GM10248 (cell line): ENCODE measurements around the gene ZDHHC14.
"Not testable (repeated sequence)": the region's sequence is repeated elsewhere in the genome, so short reads cannot be mapped to it uniquely, and the experiment has no call there.

ENCODE experiments used
- CTCF ChIA-PET: fragments of 300-600 bp; sonication (Branson Sonifier 250); formaldehyde crosslinking; extraction: SDS; loops from one replicate; lab custom pipeline; 2021; ENCODE audit warnings: antibody characterized with exemption; lab: Yijun Ruan, JAX
- POLR2A ChIA-PET: fragments of 350-650 bp; sonication (Branson Sonifier 250); formaldehyde crosslinking; extraction: SDS; loops from one replicate; lab custom pipeline; 2020; ENCODE audit warnings: antibody characterized with exemption; lab: Yijun Ruan, JAX
- DNase-seq: peaks from one replicate; pipeline ENCODE4 v3.0.0; 2012; ENCODE audit errors: extremely low spot score
- TF ChIP-seq, protein P1 (sequence below): IDR thresholded peaks from 2 replicates; pipeline ENCODE4 v1.5.1; 2012; ENCODE audit warnings: mild to moderate bottlenecking, low read depth; ENCODE audit errors: extremely low read depth, missing control alignments, control extremely low read depth

The ZDHHC14 gene

DNA sequence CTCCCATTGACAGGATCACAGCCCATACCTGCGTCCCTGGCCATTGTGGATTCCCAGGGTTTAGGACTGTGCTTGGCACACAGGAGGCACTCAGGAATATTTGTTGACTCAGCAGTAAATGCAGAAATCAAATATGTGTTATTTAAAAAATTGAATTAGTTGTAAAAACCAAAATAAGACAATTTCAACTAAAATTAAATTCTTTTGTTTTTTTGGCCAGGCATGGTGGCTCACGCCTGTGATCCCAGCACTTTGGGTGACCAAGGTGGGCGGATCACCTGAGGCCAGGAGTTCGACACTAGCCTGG, 85.3 kb downstream of the ZDHHC14 start:
- no peak for DNase-seq
- CTCF ChIA-PET, result no interaction called here
- TF ChIP-seq, protein P1, sequence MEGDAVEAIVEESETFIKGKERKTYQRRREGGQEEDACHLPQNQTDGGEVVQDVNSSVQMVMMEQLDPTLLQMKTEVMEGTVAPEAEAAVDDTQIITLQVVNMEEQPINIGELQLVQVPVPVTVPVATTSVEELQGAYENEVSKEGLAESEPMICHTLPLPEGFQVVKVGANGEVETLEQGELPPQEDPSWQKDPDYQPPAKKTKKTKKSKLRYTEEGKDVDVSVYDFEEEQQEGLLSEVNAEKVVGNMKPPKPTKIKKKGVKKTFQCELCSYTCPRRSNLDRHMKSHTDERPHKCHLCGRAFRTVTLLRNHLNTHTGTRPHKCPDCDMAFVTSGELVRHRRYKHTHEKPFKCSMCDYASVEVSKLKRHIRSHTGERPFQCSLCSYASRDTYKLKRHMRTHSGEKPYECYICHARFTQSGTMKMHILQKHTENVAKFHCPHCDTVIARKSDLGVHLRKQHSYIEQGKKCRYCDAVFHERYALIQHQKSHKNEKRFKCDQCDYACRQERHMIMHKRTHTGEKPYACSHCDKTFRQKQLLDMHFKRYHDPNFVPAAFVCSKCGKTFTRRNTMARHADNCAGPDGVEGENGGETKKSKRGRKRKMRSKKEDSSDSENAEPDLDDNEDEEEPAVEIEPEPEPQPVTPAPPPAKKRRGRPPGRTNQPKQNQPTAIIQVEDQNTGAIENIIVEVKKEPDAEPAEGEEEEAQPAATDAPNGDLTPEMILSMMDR, result no peak
- POLR2A ChIA-PET, result no interaction called here

GRCh38 chr6:157467339-157467738, 86.3 kb downstream of the ZDHHC14 start:
- CTCF ChIA-PET, result interaction anchor here (1.5 kb wide), 1 partner anchor 152 kb away, joined by 3 read pairs; no protein-coding TSS in a partner anchor
- POLR2A ChIA-PET, DNase-seq: not testable (repeated sequence)

GRCh38 chr6:157468054-157468453, 87.1 kb downstream of the ZDHHC14 start:
- ChIA-PET CTCF (interaction anchor here (1.5 kb wide), 1 partner anchor 153 kb away, joined by 3 read pairs; no protein-coding TSS in a partner anchor), POLR2A (no interaction called here)
- DNase-seq, result no peak
- TF ChIP-seq, protein P1, result no peak

DNA sequence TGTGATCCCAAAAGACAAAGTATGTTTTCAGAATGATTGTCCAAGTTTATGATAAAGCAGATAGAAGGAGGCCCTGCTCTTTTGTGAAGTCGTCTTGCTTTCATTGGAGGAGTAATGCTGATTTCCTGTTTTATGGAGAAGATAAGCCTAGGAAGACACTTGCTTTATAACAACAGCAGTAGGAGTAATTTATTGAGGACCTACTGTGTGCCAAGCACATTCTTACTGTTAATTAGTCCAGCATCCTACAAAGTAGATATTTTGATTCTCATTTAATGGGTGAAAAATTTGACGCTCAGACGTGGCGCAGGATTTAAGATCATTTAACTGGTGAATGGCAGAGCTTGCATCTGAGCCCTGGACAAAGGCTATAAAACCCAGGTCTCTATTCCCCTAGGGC, 87.6 kb downstream of the ZDHHC14 start:
- TF ChIP-seq, protein P1, result no peak
- POLR2A ChIA-PET, result no interaction called here

DNA sequence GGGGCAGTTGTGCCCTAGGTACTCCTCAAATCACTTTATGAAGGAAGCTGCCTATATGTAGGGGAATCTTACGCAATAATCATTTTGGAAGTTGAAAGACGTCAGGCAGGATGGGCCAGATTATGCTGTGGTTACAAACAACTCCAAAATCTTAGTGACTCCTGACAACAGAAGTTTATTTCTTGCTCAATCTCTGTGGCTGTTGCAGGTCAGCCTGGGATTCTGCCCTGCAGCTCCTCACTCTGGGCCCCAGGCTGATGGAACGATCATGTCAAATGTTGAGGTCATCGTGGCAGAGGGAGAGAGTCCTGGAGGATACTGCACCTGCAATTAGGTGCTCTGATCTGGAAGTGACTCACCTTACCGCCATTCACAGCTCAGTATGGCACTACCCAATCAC, 88.4 kb downstream of the ZDHHC14 start:
- DNase-seq, result no peak
- POLR2A ChIA-PET, result no interaction called here
- CTCF ChIA-PET, result interaction anchor here (0.8 to 1.6 kb wide), 2 partner anchors 7 to 18 kb away, joined by 3 to 5 read pairs; no protein-coding TSS in a partner anchor

More for the DNA sequence above, 87.6 kb downstream of the ZDHHC14 start:
- DNase-seq, result no peak
- CTCF ChIA-PET, result interaction anchor here (1.5 kb wide), 1 partner anchor 154 kb away, joined by 3 read pairs; no protein-coding TSS in a partner anchor

DNA sequence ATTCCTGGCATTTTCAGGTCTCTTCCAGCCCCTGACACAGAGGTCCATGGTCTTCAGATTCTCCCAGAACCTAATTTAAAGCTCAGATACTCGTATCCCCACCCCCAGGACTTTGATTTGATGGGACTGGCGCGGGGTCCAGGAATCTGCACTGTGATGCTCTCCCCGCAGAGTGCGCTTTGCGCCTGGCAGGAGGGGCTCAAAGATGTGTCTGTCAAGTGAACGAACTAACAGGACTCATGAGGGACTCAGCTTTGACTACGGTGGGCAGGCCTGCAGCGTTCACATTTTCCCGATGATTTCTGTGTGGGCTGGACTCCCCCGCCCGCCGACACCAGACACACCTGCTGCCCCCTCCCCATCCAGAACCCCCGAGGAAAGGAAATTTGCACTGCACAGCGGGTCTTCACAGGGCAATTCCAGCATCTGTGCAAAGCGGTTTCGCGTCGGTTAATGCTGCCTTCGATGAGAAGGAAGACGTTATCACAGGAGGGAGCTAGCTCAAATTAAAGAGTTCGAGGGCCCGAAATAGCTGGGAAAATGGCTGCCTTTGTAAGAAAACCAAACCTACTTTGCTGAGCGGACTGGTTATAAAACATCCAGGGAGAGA, 90.2 kb downstream of the ZDHHC14 start:
- no peak for DNase-seq
- TF ChIP-seq, protein P1, result no peak
- POLR2A ChIA-PET, result no interaction called here
- CTCF ChIA-PET, result interaction anchor here (1.6 kb wide), 1 partner anchor 9 kb away, joined by 5 read pairs; no protein-coding TSS in a partner anchor

More for the DNA sequence above, 88.4 kb downstream of the ZDHHC14 start:
- TF ChIP-seq, protein P1, result no peak

- TF ChIP-seq, protein P1, result no peak
- no peak for DNase-seq
- CTCF ChIA-PET, result no interaction called here
- POLR2A ChIA-PET, result no interaction called here
Measured at GRCh38 chr6:157471895-157472686, 91.1 kb downstream of the ZDHHC14 start.
